HG03175 (cell line): ENCODE results near the gene SIGLEC1.

Experiments used
- ATAC-seq: cut with Tn5 transposase; IDR thresholded peaks from one replicate; pipeline ENCODE4 v1.9.1; 2021; ENCODE audit warnings: mild to moderate bottlenecking, moderate library complexity; ENCODE audit not compliant: unreplicated experiment

SIGLEC1 gene

DNA sequence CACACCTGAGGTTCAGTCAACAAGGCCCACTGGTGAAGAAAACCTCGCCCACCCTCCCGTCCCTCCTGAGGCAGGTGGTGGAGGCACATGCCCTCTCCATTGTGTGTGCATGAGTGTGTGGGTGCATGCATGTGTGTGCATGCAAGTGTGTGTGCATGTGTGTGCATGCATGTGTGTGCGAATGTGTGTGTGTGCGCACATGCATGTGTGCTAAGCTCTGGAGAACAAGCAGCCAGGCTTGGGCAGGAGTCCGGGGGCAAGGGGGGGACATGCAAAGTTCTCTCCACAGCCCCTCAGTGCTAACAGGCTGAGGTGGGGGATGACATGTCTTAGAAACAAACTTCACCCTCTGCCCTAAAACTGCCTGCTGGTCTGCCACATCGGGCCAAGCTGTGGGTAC lies 17.0 kb upstream of the SIGLEC1 start:
- ATAC-seq: no peak

DNA sequence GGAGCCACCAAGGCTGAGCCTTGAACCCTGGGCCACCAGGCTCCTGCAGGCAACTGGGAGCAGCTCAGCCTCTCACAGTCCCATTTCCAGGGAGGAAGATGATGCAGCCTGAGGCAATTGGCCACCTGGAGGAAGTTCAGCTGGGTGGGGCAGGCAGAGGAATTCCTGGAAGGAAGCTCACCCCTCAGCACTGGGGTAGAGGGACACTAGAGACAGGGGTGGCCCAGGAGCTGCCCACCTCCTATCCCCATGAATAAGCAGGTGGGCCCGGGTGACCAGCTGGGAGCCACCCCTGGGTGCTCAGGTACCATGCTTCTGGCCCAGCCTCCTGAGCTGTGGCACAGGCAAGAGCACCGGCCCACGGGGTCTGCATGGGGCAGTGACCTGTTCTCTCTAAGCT lies 16.5 kb upstream of the SIGLEC1 start:
- no peak for ATAC-seq

DNA sequence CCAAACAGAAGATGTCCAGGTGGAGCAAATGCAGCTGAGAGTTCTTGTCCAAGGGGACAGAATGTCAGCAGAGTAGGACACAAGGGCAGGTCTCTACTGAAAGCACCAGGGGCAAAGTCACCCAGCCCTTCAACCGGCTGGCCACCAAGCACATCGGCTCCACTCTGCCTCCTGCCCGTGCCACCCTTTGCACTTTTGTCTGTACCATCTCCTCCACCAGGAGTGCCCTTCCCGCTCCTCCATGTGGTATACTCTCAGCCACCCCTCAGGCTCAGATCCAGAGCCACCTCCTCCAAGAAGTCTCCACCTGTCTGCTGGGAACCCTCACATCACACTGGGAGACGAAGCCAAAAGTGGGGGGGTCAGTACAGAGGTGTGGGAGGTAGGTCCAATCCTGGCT lies 16.0 kb upstream of the SIGLEC1 start:
- ATAC-seq: no peak

DNA sequence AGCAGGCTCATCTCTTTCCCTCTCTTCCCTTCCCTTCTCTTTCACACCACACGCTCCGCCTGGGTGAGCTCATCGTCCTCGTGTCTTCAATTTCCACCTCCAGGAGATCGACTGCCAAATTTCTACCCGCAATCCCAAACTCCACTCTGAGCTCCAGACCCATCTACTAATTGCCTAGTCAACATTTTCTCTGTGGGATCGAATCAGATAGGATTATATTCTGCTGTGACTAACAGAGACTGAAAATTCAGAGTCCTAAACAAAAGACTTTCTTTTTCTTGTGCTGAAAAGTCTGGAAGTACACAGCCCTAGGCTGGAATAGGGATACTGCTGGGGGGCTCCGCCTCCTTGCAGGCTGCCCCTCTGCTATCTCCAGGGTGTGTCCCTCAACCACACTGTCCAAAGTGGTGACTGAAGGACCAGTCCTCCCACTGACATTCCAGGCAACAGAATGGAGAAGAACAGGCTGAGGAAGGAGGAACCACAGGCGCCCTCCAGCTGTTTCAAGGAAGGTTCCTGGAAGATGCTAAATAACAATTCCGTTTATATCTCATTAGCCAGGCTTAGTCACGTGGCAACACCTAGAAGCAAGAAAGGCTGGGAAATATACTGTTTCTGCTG lies 15.1 kb upstream of the SIGLEC1 start:
- no peak for ATAC-seq

DNA sequence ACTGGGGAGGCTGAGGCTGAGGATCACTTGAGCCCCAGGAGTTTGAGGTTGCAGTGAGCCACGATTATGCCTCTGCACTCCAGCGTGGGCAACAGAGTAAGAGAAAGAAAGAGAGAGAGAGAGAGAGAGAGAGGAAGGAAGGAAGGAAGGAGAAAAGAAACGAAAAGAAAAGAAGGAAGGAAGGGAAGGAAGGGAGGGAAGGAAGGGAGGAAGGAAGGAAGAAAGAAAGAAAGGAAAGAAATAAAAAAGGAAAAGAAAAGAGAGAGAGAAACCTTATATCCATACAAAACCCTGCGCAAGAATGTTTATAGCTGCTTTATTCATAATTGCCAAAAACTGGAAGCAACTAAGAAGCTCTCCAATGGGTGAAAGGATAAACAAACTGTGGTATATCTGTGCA lies 12.0 kb upstream of the SIGLEC1 start:
- no peak for ATAC-seq

DNA sequence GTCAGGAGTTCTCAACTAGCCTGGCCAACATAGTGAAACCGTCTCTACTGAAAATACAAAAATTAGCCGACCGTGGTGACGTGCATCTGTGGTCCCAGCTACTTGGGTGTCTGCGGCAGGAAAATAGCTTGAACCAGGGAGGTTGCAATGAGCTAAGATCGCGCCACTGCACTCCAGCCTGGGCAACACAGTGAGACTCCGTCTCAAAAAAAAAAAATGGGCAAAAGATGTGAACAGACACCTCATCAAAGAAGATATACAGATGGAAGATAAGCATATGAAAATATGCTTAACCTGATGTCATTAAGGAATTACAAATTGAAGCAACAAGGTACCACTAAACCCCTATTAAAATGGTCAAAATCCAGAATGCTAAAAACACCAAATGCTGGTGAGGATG lies 10.9 kb upstream of the SIGLEC1 start:
- ATAC-seq: no peak

DNA sequence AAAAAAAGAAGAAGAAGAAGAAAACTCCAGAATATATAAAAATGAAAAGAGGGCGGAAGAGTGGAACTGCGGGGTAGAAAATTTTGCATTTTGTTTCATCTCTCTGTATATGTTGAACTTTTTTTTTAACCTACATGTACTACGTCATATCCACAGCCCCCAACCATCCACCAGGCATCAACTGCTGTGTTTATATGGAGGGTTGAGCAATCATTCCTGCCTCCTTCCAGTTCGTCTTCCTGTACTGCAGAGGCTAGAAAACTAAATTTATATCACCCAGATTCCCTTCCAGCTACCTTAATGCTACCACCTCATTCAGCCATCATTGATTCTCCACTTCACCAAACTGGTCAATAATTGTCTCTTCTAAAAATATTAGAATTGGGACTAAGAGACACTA lies 9.5 kb upstream of the SIGLEC1 start:
- no peak for ATAC-seq

DNA sequence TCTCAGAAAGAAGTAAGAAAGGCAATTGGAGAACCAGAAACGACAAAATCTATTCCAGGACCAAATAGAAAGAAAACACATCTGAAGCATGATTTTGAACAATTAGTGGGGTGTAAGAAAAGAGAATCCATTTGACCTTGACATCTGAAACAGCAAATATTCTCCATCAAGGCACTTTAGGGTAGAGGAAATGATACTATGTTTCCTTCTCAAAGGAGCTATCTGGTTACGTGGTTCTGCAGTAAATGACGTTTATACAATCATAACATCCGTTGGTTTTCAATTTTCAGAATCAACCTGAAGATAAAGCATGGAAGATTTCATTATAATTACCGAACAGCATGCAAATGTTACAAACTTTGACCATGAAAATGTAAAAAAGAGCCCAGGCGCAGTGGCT lies 8.2 kb upstream of the SIGLEC1 start:
- ATAC-seq: no peak

DNA sequence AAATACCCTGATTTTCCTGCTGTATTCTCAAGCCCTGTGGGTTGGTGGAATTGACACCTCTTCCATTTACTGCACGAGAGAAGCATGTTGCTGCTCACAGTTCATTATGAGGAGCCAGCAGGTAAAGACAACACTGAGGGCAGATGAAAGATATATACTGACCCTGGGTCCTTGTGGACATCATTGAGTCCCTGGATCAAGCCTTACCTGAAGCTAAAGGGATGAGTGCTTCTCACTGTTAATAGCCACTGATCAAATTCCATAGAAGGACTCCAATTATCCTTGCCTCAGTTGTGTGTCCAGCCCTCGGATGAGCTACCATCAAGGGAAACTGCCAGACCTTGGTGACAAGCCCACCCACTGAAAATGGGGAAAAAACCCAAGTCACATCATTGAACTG lies 7.7 kb upstream of the SIGLEC1 start:
- no peak for ATAC-seq

DNA sequence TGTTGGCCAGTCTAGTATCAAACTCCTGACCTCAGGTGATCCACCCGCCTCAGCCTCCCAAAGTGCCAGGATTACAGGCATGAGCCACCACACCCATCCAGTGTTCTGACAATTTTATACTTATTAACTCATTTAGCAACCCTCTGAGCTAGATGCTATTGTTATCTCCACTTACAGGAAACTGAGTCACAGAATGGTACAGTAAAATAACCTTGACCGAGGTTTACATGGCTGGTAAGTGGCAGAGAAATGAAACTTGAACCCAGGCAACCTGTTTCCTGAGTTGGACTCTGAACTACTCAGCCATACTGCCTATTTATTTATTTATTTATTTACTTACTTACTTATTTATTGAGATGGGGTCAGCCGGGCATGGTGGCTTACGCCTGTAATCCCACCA lies 6.6 kb upstream of the SIGLEC1 start:
- no peak for ATAC-seq

DNA sequence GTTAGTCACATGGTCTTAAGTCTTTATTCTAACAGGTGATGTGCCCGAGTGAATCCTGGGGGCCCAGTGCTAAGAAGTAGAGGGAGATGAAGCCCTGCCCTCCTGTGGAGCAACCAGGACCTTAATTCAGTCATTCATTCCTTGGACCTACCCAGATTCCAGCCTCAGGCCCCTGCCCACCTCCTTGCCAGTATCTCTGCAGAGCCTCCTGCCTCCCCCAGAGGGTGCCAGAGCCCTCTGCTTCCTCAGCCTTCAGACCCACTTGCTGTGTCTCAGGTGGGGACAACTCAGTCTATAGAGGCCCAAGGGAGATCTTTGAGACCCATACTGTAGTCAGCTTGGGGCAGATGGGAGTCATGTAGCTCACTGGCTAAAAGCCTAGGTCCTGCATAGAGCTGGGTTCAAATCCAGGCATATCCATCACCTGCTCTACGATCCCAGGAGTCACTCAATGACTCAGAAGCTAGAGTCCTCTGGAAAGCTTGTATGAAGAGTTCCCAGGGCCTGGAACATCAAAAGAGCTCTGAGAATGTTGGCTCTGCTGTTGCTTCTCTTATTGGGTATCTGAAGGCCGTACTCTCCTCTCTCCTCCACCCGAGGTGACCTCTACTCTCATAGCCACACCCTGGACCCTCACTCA lies 3.9 kb upstream of the SIGLEC1 start:
- ATAC-seq: no peak

DNA sequence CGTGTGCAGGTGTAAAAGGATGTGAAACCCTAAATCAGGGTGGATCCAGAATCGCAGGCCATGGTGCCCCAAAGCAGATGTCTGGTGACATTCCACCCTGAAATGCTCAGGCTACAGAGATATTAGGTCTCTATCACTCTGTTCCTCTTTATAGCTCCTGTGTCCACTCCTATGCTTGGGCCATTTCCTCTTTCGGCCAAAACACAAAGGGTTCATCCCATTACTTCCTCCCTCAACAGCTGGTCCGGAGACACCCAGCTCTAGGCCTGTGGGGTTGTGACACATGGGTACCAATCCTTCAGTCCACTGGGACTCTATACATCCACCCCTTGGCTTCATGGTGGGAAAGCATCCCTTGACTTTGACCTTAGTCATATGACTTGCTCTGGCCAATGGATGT lies 1.7 kb upstream of the SIGLEC1 start:
- ATAC-seq: no peak

DNA sequence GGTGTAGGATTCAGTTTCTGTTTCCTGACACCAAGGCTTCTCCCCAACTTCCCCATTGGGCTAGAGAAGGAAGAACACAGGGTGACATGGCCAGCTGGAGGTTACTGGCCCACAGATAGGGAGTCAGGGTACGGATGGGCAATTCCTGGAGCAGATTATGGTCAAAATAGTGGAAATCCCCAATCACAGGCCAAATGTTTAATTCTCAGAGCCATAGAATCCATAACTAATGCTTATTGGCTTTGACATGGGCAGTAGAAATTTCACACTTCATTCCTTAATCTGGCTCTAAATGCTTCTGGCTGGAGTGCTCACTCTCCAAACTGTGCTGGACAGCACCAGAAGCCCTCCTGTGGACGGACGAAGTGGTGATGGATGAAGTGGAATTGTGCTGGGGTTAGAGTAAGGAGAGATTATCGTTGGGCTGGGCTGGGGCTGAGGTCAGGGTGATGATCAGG lies 887 bp downstream of the SIGLEC1 start:
- ATAC-seq: no peak

DNA sequence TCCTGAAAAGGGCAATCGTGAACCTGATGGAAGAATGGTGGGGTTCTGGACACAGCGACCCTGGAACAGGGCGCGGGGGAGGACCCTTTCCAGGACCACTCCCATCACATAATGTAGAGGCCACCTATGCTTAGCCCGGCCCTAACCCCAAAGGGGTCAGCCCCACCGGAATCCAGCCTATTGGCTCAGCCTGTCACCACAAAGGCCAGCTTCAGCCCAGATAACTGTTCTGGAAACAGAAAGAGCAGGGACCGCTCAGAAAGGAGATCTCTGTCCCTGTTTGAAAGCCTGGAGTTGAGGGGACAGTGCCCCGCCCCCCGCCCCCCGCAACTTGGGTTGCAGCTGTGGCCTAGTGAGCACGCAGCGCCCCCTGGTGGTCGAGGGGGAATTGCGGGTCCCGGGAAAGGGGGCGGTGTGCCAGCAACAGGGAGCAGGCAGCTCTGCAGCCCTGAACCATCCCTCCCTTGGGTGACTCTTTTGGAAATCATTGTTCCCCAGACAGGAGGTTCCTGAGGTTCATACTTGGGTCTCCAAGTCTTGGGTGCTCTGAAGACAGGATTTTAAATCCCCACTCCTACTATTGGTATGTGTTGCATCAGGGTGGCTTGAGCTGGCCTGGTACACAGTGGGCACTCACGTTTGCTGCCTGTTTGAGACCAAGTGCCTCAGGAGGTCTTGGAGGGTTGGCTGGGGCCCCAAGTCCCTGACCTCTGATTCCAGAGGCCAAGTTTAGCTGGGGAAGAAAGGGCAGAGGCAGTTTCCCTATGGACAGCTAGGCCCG lies 1.5 kb downstream of the SIGLEC1 start:
- ATAC-seq: no peak

DNA sequence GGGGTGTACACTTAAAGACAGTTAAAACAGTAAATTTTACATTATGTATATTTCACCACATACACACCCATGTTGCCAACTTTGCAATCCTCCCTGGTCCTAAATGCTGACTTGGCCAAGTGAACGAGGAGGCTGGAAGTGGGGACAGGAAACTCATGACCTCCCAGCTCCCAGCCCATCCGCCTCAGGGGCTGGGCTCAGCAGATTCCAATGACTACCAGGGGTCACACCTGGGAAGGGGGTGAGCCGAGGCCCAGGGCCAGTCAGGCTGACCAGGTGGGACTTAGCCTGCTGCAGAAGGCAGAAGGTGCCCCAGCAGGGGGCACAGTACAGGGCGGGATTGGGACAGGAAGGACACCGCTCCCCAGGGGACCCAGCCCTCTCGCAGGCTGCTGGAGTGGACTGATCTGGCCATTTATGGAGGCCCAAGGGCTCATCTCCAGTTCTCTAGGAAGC lies 2.4 kb downstream of the SIGLEC1 start:
- no peak for ATAC-seq

DNA sequence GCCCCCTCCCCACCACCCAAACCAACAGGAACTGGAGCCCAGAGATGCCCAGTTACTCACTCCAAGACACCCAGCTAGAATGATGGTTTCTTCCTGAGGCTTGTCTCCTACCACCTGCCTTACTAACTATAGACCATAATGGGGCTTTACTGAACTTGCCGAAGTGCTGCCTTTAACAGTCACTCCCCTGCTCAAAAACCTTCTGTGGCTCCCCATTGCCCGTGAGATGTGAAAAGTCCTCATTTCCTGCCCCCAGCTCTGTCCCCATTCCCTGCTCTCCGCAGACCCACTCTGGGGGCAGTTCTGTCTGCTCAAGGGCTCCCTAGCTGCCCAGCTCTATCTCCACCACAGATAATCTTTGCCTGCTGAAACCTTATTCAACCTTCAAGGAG lies 4.9 kb downstream of the SIGLEC1 start:
- no peak for ATAC-seq

DNA sequence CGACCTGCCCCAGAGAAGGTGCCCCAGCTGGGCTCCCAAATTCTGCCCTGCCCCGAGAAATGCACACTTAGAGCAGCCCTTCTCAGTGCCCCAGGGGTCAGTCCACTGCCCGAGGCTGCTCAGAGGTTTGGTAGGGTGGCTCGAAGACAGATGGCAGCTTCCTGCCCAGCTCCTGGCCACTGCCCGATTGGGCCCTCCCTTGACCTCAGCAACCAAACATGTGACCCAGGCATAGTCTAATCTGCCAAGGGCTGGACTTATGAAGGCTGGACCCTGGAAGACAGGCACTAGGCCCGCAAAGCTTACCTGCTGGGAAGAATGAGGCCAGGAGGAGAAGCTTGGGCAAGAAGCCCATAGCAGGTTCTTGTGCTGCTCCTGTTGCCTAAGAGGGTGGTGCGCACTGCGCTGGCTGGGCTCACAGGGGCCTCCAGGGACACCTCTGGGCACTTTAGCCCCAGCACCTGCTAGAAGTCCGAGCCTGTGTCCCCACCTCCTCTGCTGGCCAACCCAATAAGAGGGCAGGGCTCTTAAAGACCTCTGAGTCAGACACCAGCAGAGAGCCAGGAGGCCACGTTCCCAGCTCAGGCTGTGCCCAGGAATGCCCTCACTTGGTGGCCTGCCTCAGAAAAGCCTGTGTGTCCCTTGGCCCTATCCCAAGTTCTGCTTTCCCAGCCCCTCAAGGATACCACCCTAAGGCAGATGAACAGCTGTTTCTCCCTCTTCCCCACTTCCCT lies 5.5 kb downstream of the SIGLEC1 start:
- ATAC-seq: no peak

DNA sequence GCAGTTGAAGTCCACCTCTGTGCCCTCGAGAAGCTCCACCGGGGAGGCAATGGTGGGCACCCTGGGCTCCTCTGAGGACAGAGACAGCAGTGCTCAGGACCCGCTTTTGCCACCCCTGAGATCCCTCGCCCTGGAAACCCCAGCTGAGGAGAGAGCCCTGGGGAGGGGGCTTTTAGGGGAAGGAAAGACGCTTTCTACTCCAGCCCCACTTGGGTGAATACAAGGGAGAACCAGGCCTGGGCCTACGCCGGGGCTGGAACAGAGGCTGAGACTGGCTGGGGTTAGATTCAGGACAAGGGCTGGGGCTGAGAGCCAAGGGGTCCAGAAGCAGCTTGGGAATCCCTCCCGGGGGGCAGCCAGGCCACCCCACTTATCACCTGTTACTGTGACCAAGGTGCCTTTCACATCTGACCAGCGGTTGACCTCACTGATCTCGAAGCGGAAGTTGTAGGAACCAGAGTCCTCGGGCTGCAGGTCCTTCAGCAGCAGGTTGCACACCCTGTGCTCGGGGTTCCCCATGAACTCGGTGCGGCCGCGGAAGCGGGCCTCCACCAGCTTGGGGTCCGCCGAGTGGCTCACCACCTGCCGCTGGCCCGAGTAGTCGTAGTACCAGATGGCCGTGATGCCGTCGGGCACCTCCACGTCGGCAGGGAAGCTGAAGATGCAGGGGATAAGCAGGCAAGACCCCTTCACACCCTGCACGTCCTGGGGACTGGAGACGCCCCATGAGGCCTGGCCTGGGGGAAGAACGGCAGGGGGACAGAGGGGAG lies 6.2 kb downstream of the SIGLEC1 start:
- ATAC-seq: no peak

DNA sequence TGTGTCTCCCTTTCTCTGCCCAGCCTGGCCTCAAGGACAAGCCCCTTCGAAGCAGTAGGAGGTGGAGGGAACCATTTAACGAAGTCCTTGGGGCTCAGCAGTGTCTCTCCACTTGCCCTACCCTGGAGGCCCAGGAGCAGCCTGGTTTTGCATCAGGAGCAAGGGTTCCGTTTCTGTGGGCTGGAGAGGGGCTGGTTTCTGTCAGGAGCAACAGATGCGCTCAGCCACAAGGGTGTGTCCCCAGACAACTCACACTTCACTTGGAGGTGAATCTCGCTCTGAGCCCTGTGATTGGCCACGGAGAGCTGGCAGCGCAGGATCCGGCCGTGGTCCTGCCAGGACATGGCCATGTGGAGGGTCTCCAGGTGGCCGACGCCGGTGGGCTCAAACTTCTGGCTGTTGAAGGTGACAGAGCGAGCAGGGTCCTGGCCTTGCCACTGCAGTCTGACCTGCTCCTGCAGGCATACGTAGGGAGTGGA lies 6.9 kb downstream of the SIGLEC1 start:
- ATAC-seq: no peak

DNA sequence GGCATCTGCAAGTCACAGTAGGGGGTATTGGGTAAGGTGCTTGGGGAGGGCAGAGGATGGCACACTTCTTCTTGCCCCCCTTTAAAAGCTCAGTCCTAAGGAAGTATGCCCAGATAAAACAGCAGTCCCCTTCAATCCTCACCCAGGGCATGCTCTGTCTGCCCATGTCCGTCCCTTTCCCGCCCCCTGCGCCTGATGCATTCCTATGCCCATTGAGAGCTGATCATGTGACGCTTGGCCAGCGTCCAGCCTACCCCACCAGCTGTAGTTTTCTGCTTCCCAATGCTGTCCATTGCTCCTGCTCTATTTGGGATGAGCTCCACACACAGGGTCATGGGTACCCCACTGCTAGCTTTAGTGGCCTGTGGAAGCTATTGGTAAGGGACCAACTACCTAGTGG lies 8.3 kb downstream of the SIGLEC1 start:
- ATAC-seq: no peak
